ENCODE results near the gene IGFBP3.

The IGFBP3 gene

DNA sequence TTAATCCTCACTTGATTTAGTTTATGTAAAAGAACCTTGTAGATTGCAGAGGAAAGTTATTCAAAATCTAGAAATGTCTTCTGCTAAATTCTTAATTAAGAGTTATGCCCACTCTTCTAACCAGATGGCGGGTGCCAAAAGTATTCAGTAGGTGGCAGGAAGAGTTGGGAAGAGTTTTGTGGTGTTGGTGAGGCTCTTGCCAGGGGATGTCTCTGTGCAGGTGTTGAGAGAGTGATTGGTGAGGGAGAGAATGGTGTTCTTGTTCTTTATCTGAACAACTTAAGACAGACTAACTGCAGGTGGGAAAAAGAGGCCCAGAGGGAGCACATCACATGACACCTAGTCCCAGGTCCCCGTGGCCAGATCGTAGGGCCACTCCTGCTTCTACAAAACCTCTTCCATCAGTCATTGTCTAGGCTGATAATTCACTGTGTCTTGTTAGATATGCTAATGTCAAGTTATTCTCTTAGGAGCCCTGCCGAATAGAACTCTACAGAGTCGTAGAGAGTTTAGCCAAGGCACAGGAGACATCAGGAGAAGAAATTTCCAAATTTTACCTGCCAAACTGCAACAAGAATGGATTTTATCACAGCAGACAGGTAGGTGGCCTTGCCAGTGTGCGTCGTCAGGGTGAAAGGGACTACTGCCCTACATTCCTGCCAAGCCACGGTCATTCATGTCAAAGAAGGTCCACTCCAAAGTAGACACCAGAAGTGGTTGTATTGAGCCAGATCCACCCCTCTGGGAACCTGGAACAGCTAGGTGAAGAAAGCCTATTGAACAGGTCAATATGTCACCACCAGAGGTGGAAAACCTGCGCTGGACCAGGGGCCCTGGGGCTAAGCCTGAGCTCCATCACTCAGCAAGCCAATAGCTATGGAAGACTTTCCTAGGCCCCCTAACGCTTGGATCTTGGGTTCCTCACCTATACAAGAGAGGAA lies 29.3 kb downstream of the IGFBP3 start:
- FAIRE-seq = no peak

DNA sequence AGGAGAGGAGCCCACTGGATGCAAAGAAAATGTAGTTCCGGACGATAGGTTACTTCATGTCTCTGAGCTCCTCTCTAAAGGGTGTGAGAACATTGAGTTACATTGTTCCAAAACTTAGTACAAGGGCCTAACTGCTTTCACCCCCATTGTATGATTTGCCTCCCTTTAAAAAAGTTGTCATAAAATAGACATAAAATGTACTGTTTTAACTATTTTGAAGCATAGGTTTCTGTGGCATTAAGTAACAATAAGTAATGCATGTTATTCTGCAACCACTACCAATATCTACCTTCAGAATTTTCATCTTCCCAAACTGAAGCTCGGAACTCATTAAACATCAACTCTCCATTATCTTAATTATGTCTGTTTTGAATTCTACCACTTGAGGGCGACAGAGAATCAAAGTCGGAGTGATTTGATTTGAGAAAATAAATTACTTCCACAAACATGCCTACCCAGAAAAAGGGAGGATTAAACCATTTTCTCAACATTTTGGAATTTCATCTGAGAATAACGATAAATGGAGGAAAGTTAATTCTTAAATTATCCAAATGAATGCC lies 30.1 kb downstream of the IGFBP3 start:
- FAIRE-seq = no peak

DNA sequence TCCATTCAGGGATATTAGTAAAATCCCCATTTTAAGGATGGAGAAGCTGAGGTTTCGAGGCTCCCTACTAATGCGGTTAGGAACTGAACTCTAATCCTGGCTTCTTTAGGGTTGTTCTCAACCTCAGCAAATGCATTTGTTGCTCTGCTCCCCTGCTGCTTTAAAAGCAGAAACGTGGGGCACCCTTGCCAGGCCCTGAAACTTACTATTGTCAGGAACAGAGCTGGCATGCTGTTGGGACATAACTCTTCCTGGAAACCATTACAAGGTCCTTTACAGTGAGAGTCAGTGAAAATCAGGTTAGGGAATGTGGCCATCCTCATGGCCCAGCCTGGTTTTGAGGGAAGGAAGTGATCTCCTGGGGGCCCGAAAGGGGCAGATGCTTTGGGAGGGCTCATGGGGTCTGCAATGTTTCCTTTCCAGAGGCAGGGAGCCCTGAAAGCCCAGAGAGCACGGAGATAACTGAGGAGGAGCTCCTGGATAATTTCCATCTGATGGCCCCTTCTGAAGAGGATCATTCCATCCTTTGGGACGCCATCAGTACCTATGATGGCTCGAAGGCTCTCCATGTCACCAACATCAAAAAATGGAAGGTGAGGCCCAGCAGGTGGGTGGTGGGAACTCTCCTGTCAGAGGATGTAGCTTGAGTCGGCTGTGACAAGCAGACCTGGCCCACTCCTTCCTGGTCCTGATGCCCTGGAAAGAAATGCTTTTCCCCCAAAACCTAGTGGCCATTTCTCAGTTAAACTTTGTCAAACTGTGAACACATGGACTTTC lies 30.8 kb downstream of the IGFBP3 start:
- FAIRE-seq = no peak

DNA sequence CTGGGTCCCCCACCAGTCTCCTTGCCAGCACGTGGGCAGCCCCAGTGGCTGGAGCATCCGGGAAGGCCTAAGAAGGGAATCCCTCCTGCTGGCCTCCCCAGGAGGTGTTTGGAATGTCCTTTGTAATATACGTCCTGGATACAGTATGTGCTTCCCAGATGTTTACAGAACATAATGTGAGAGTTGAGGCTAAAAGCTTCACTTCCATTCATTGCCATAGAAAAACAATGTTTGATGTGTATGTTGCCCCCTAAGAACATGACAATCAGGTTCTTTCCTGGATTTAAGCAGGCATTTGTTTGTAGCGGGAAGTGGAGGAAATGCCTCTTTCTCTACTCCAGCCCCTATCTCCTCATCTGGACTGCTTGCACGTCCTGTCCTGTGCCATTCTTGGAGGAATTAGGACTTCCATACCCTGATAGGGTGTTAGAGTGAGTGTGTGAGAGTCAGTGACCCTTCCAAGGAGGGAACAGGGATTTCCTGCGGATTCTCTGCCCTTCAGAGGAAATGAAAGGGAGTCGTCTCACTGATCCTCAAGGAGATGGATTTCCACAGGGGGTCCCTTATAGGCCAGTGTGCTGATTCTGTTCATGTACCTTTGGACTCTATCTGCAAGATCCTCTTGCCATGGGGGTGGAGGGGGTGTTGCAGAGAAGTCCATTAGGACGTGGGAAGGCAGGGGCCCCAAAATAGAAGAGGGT lies 31.6 kb downstream of the IGFBP3 start:
- FAIRE-seq = no peak

DNA sequence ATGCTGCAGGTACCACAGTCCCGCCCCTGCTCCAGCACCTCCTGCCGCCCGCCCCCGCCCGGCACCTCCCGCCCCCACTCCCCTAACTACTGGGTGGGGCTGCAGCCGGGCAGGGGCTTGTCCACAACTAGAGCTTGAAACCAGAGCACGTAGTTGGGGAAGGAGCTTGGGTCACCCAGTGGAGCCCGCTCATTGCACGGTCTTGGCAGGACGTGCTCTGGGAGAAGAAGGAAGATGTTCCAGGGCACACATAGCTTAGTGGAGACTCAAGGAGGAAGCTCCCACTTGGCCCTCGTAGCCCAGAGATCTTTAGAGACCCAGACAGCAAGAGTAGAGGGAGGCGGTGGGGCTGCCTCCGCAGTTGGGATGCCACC lies 32.1 kb downstream of the IGFBP3 start:
- no peak for FAIRE-seq

DNA sequence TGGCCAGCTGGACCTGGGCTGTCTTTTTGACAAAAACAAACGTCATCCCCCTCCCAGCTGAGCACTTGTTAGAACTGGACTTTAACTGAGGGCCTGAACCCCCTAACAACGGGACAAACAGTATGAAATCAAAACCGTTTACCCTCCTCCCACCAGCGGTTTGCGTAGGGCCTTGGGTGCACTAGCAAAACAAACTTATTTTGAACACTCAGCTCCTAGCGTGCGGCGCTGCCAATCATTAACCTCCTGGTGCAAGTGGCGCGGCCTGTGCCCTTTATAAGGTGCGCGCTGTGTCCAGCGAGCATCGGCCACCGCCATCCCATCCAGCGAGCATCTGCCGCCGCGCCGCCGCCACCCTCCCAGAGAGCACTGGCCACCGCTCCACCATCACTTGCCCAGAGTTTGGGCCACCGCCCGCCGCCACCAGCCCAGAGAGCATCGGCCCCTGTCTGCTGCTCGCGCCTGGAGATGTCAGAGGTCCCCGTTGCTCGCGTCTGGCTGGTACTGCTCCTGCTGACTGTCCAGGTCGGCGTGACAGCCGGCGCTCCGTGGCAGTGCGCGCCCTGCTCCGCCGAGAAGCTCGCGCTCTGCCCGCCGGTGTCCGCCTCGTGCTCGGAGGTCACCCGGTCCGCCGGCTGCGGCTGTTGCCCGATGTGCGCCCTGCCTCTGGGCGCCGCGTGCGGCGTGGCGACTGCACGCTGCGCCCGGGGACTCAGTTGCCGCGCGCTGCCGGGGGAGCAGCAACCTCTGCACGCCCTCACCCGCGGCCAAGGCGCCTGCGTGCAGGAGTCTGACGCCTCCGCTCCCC lies 32.7 kb downstream of the IGFBP3 start, which contains the start of gene IGFBP1:
TSS of gene IGFBP1 (plus strand) at position 304 of the 808 bp plus-strand sequence. CDS start at position 469, 165 bp downstream.
- FAIRE-seq = no peak

DNA sequence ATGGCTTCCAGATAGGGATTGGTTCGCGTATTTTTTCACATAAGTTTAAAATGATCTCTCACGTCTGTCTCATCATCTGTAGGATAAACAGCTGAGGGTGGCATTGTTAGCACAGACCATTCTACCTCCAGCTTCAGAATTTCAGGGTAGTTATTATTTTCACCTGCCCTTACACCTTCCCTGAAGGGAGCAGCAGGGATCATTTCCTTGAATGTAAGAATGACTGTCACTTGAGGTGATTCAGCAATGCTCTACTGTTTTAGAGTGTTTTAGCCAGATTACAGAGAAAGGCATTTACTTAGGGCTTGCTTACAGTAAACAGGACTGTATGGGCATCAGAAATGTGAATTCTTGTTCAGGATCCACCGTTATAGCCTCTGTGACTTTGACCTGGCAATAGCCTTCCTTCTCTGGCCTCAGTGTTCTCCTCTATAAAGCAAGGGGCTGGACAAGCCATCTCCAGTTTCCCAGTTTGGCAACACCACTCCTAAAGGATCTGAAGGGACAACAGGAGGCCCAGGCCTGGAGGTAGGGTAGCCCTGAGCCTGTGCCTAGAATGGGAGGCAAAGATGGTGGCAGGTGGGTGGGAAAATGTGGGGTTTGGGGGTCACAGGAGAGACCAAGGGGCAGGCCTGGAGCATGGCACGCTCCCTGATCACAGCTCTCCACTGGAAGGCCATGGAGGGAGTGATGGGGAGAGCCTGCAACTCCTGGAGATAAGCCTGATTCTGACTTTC lies 34.0 kb downstream of the IGFBP3 start:
- no peak for FAIRE-seq

DNA sequence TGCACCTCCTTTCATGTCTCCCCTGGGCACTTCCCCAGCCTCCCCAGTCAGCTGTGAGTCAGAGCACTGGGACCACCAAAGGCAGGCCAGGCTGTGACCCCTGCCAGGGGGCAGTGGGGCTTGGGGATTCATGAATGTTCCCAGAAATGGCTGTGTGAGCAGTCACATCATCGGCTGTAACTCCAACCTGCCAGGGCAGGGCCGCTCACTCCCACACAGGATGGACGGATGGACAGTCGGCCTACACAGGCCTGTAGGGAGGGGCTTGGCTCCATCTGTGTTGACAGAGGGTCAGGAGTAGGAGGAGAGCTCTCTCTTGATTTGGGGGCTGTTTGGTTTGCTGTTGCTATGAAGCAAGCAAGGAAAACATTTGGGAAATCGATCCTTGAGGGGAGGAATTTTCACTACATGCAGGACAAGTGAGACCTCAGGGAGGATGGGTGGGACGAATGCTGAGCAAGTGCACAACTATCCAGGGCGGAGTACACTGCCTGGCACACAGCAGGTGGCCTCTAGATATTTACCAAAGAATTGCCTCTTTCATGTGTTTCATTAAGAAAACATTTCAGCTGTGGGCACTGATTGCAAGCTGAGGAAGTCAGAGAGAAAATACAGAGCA lies 35.7 kb downstream of the IGFBP3 start:
- FAIRE-seq = no peak

DNA sequence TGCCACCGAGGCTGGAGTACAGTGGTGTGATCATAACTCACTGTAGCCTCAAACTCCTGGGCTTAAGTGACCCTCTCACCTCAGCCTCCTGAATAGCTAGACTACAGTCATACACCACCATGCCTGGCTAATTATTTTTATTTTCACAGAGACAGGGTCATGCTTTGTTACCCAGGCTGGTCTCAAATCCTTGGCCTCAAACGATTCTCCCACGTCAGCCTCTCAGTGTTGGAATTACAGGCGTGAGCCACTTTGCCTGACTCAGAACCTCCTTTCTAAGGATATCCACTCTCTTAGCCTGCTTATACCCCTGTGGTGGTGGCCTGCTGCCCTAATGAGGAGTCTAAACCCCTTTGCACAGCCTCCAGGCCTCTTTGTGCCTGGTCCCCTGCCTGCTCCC lies 36.9 kb downstream of the IGFBP3 start:
- FAIRE-seq = no peak

DNA sequence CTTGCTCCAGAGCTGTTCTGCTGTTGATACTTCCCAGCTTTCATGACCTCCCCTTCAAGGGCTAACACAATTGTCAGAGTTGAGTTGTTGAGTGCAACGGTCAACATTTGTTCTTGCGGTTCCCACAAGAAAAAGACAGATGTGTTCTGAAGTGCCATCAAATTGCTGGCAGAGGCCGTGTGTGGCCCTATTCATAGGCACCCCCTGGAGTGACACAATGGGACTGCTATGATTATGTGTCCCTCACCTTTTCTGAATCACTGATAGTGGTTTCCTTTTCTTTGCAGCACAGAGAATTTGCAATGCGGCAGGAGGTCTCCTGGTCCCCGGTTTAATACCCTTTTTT lies 38.6 kb downstream of the IGFBP3 start:
- FAIRE-seq = no peak

DNA sequence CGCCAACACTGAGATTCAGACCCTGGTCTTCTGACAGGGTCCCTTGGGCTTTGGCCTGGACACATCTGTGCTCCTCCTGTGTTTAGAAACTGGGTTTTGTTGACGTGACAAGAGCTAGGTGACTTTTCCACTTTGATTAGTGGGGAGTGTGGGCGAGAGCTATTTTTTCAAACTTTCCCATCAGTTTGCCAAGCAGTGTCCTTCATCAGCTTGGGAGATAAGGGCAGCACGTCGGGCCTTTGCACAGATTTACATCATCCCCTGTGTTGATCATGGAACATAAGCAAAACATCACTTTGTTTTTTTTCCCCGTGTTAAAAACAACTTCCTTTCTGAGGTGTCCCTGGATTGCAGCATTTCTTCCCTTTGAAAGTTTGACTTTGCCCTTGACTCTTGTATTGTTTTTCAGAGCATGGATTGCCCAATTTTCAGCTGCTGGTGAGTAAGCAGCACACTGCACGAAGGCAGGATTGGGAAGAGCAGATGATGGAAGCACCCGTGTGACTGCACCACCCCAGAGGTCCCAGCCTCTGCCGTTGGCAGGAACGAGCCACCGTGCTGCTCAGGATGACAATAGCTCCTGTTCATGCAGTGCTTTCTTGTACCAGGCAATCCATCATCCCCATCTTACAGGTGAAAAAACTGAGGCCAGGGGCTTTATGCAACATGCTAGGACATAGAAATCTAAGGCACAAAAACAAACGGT lies 39.2 kb downstream of the IGFBP3 start:
- no peak for FAIRE-seq

DNA sequence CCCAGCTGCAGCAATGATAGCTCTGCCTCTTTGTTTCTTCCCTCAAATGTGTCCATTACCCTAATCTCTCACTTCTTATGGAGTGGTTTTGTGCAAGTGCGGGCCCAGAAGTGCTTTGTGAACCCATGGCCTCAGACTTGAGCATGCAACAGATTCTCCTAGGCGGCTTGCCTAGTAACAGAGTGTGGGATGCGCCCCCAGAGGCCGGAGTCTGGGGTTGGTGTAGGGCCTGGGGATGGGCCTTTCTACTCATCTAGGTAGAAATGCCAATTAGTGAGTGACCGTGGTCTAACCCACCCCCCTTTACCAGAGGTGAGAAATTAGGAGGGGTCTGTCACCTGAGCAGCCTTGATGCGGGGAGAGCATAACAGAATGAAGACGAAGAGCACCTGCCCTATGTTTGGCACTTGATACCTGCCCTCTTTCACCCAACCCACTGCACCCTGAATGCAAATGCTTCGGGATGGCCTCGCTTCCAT lies 39.8 kb downstream of the IGFBP3 start:
- no peak for FAIRE-seq

DNA sequence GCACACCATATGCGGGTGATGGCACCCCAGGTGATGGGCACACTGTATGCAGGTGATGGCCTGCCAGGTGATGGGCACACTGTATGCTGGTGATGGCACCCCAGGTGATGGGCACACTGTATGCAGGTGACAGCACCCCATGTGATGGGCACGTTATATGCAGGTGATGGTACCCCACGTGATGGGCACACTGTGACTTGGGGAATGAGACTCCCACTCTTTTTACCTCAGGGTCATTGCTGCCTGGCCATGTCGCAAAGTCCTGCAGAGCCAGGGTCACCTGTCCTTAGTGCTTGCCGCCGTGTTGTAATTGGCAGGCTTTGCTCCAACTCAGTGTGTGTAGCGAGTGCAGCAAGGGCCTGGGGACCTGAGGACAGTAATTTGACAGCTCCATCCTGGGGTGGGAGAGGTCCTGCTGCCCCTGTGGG lies 40.6 kb downstream of the IGFBP3 start:
- FAIRE-seq = no peak

DNA sequence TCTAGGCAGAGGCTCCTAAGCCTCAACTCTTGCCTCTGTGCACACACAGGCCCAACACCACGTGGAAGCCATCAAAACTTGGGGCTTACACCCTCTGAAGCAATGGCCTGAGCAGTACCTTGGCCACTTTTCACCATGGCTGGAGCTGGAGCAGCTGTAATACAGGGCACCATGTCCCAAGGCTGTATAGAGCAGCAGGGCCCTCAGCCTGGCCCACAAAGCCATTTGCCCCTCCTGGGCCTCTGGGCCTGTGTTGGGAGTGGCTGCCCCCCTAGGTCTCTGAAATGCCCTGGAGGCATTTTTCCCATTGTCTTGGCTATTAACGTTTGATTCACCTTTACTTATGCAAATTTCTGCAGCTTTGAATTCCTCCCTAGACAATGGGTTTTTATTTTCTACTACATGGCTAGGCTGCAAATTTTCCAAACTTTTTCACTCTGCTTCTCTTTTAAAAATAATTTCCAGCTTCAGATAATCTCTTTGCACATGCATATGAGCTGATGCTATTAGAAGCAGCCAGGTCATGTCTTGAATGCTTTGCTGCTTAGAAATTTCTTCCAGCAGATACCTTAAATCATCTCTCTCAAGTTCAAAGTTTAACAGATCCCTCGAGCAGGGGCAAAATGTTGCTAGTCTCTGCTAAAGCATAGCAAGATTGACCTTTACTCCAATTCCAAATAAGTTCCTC lies 42.5 kb downstream of the IGFBP3 start:
- no peak for FAIRE-seq

DNA sequence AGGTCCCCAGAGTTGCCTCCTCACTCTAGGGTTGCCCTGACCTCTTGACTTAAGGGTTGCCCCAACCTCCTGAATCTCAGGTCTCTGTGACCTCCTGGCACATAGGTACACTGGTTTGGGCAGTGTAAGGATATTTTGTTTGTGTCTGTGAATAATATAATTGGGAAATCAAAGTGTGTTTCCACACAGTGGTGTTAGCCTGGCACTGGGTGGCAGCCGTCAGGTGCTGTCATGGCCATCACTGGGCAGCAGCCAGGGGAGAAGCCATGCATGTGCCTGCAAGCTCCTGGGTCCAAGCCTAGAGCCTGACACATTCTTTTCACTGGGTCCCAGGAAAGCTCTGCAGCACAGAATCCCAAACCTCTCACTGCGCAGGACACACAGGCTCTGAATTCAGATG lies 44.6 kb downstream of the IGFBP3 start:
- no peak for FAIRE-seq

DNA sequence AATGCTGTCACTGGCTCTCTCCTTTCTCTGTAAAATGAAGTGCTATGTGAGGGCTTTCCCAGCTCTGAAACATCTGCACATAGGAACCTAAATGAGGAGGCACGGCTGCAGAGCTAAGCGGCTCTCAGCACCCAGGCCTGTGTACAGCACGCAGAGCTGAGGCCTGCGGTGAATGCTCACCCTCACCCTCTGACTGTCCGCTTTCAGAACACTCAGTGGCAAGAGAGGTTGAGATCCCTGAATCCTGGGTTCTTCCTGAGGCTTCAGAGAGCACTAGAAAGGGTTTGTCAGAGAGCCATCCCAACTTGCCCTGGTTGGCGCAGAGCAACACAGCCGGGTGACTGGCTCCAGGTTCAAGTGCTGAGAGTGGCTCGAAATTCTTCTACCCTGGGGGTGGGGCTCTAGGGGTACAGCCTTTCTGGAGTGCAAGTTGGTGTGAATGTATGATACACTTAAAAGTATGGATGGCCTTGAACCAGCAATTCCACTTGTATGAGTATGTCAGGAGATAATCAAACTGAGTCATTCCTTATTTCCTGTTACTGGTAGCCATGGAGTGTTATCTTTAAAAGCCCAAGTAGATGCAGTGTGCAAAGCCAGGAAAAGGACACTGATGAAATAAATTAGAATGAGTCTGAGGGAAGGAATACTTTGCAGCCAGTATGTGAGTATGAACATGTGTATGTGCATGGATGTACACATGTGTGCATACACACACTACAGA lies 46.5 kb downstream of the IGFBP3 start:
- no peak for FAIRE-seq

DNA sequence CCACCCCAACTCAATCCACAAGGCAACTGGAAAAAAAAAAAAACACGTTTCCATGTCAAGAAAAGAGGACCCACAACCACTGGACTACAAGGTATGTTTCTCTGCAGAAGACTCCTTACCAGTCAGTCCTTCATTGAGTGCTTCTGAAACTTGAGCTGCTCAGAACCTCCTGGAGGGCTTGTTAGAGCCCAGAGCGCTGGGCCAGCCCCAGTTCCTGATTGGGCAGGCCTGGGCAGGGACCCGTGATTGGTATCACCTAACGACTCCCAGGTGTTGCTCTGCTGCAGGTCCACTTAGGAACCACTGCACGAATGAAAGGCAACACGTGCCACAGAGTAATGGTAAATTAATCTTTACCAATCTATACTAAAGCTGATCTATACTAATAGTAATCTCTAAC lies 47.7 kb downstream of the IGFBP3 start:
- FAIRE-seq = no peak

DNA sequence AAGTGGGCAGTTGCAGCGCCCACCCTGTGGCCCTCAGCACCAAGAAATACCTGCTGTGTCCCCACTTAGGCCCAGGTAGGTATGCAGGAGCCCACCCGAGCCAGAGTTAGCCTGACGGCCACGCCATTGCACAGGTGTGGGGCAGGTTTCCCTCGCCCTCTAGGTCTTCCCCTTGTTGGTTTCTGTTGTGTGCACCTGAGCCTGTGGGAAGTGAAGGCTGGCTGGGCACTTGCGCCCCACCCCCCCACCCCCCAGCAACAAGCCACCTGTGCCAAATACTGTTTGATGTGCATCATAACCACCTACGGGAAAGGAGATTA lies 48.1 kb downstream of the IGFBP3 start, which contains the start of gene CCDC201:
TSS of gene CCDC201 (minus strand) at position 48 of the 320 bp plus-strand sequence. CDS start 75 bp downstream, outside the sequence.
- FAIRE-seq = no peak

Data from colon (tissue), 2 donors.